Activated CD4-positive, alpha-beta memory T cell treated with anti-CD3 and anti-CD28 coated beads for 36 hours (primary cell): ENCODE data around the gene PDHB. TPM values are rescaled to one million over a fixed set of nuclear protein-coding genes. Genes with fewer than 3 reads are reported as not detected.

Experiments
- CTCF ChIA-PET: fragments of 350-600 bp; sonication (Branson Sonifier 250); formaldehyde crosslinking; loops from one replicate; lab custom pipeline; 2021; ENCODE audit warnings: antibody characterized with exemption, inconsistent platforms; lab: Charles Lee
- POLR2A ChIA-PET: fragments of 350-600 bp; sonication (Branson Sonifier 250); formaldehyde crosslinking; loops from one replicate; lab custom pipeline; 2021; ENCODE audit warnings: antibody characterized with exemption; lab: Charles Lee
- DNase-seq: peaks from one replicate; pipeline ENCODE4 v3.0.0-alpha.2; 2020
- H3K27ac Mint-ChIP-seq: one replicate; pipeline ENCODE4 v1.8.0; 2021; ENCODE audit warnings: mixed read lengths
- H3K27me3 Mint-ChIP-seq: one replicate; pipeline ENCODE4 v1.8.0; 2021; ENCODE audit warnings: mixed read lengths
- H3K36me3 Mint-ChIP-seq: one replicate; pipeline ENCODE4 v1.8.0; 2021; ENCODE audit warnings: mixed read lengths
- H3K4me1 Mint-ChIP-seq: one replicate; pipeline ENCODE4 v1.8.0; 2021; ENCODE audit warnings: low read depth, mixed read lengths
- H3K4me3 Mint-ChIP-seq: one replicate; pipeline ENCODE4 v1.8.0; 2021; ENCODE audit warnings: mild to moderate bottlenecking, mixed read lengths
- H3K9me3 Mint-ChIP-seq: one replicate; pipeline ENCODE4 v1.8.0; 2021; ENCODE audit warnings: mixed read lengths
- intact Hi-C: fragments of 100-400 bp; cut with micrococcal nuclease; formaldehyde crosslinking; loops from one replicate; pipeline ENCODE4 v1.15.1; 2023
- total RNA-seq, 2 experiments: library from RNA; stranded (reverse); gene quantifications; one replicate each; pipeline ENCODE4 v1.2.3, GENCODE V29; 2021

PDHB gene
- 10 to 100 TPM; 55.6 to 56.3 TPM for total RNA-seq

DNA sequence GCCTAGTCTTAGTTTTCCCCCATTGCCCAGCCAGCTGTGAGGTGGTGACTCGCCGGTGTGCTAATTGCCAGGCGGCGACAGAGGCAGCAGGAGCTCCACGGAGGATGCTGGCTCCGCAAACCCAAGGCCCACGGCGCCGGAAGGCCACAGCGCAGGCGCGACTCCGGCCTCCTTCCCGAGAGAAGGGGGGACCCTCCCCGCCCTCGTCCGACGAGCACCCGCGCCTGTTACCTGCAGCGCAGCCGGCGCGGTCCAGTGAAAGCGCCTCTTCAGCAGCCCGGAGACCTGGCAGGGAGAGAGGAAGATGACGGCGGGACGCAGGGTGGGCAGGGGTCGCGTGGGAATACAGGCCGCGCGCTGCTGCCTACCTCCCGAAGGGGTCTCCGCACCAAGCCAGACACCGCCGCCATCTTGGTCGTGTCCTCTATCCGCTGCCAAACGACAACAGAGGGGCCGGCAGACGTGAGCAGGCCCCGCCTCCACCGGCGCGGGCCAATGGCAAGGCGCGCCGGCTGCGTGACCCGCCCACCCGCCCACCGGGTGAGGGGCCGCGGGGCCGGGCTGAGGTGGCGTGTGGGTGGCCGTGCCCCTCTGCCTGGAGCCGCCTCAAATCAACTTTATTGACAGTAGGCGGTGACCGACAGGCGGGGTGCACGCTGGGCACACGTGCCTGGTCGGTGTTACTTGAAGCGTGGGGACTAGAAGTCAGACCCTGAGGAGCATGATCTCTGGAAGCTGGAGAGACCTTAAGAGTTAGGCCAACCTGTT is at the start of gene PDHB:
Gene PDHB, minus strand, starts transcription at position 433 of the 768 bp plus-strand sequence. Its CDS starts 23 bp downstream, at position 410.
- Mint-ChIP-seq H3K9me3 (no peaks in the 10 kb centered on the region), H3K27me3 (no peaks in the 10 kb centered on the region), H3K4me1 (peaks cover 24% of the 10 kb centered on the region), H3K27ac (peak within 1 kb of the TSS; percentile 91), H3K4me3 (peak within 1 kb of the TSS; percentile 92), H3K36me3 (peaks cover 19% of the 10 kb centered on the region)
- intact Hi-C loops = loop anchor here (1.0 to 5.0 kb wide), 7 partner anchors 30 to 676 kb away; partner anchors contain the start of genes PXK and SLMAP
- DNase-seq = peak; percentile 93
- POLR2A ChIA-PET = interaction anchor here (0.9 to 2.8 kb wide), 2 partner anchors 109 to 127 kb away, joined by 3 to 10 read pairs; partner anchors contain the start of genes HTD2 and RPP14
- CTCF ChIA-PET = interaction anchor here (0.7 to 3.2 kb wide), 8 partner anchors 18 to 127 kb away, joined by 3 to 21 read pairs (median 6); partner anchors contain the start of genes HTD2, KCTD6 and RPP14

DNA sequence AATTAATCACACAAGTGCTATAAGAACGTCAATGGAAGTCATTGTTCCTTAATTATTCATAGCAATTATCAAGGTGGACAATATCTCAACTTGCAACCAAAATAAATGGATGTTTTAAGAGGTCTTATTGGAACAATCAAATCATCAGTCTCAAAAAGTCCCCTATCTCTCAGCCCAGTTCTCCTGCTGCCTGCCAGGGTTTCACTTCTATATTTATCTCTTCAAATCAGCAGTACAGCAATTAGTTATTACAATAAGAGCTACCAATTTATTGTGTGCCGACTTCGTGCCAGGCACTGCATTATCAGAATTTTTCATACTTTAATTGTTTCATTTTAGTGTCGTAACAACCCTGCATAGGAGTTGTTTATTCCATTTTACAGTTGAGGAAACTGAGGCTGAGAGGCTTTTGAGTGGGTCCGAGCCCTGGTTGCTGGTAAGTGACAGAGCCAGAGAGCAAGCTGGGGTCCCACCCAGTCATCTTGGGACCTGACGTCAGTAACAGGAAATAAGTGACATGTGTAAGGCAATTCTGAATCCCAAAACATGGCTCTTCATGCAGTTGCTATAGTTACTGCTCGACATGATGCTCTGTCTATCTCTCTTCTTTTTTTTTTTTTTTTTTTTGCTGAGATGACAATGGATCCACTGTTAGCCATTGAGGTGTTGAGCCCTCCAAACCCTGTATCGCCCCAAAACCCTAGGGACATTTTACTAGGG is 49.4 kb upstream of the PDHB start:
- H3K27ac Mint-ChIP-seq = no peak overlapping the region
- intact Hi-C loops = loop anchor here (1.0 kb wide), 1 partner anchor 12 kb away; no protein-coding TSS in a partner anchor
- no peaks in the 10 kb centered on the region for H3K27me3 Mint-ChIP-seq
- H3K4me1 Mint-ChIP-seq = peaks cover 4% of the 10 kb centered on the region
- no peaks in the 10 kb centered on the region for H3K9me3 Mint-ChIP-seq
- ChIA-PET CTCF (interaction anchor here (1.2 to 2.7 kb wide), 3 partner anchors 8 to 264 kb away, joined by 4 to 7 read pairs (median 6); partner anchors contain the start of gene KCTD6), POLR2A (no interaction called here)
- no peak for DNase-seq
- H3K36me3 Mint-ChIP-seq = no peaks in the 10 kb centered on the region
- no peak overlapping the region for H3K4me3 Mint-ChIP-seq

DNA sequence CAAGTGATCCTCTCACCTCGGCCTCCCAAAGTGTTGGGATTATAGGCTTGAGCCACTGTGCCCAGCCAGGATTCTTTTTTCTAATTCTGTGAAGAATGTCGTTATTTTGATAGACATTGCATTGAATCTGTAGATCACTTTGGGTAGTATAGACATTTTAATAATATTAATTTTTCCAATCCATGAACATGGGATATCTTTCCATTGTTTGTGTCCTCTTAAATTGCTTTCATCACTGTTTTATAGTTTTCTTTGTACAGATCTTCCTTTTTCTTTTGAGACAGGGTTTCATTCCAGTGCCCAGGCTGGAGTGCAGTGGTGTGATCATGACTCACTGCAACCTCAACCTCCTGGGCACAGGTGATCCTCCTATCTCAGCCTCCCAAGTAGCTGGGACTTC is 46.7 kb upstream of the PDHB start:
- Mint-ChIP-seq H3K4me1 (peaks cover under 1% of the 10 kb centered on the region), H3K27me3 (no peaks in the 10 kb centered on the region), H3K4me3 (no peak overlapping the region), H3K36me3 (no peaks in the 10 kb centered on the region), H3K27ac (no peak overlapping the region), H3K9me3 (no peaks in the 10 kb centered on the region)
- intact Hi-C loops = no loop called here
- ChIA-PET POLR2A (no interaction called here), CTCF (no interaction called here)
- DNase-seq = no peak

DNA sequence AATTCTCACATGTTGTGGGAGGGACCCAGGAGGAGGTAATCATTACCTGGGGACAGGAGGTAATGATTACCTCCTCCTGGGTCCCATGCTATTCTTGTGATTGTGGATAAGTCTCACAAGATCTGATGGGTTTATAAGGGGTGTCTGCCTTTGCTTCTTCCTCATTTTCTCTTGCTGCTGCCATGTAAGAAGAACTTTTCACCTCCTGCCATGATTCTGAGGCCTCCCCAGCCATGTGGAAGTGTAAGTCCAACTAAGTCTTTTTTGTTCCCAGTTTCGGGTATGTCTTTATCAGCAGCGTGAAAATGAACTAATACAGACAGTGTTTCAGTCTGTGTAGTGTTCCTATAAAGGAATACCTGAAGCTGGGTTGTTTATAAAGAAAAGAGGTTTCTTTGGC is 45.1 kb upstream of the PDHB start:
- Mint-ChIP-seq H3K4me3 (no peak overlapping the region), H3K27ac (no peak overlapping the region), H3K36me3 (no peaks in the 10 kb centered on the region), H3K27me3 (no peaks in the 10 kb centered on the region), H3K9me3 (no peaks in the 10 kb centered on the region), H3K4me1 (peaks cover 15% of the 10 kb centered on the region)
- intact Hi-C loops = loop anchor here (10.0 kb wide), 1 partner anchor 976 kb away; no protein-coding TSS in a partner anchor
- no peak for DNase-seq
- CTCF ChIA-PET = no interaction called here
- POLR2A ChIA-PET = no interaction called here

DNA sequence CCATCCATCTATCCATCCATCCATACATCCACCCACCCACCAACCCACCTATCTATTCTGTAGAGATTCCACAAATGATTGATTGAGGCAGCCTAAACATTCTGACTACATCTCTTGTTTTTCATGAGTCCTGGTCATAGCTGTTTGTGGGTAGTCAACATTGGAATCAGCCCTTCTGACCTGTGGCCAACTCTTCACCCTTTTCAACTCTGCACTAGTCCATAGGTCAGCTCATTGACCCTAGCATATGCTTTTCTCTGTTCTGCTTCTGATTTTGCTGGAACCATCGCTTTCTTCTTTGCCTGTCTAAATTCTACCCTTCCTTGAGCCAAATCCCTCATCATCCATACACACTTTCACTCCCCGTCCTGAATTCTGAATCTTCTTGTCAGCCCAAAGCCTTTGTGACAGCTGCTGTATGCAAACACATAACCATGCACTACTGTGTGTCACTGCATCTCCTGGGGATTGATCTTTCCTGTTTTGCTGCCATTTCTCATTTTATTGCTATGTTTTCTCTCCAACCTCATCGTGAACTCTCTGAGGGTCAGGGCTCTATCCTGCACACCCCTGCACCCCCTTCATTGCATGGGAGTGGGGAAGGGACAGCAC is 41.4 kb upstream of the PDHB start:
- Mint-ChIP-seq H3K27ac (no peak overlapping the region), H3K9me3 (no peaks in the 10 kb centered on the region), H3K36me3 (no peaks in the 10 kb centered on the region), H3K4me1 (peaks cover 34% of the 10 kb centered on the region), H3K4me3 (no peak overlapping the region), H3K27me3 (no peaks in the 10 kb centered on the region)
- ChIA-PET POLR2A (no interaction called here), CTCF (interaction anchor here (1.3 to 4.2 kb wide), 2 partner anchors 11 to 54 kb away, joined by 3 to 17 read pairs; no protein-coding TSS in a partner anchor)
- intact Hi-C loops = loop anchor here (10.0 kb wide), 1 partner anchor 980 kb away; no protein-coding TSS in a partner anchor
- DNase-seq = no peak

DNA sequence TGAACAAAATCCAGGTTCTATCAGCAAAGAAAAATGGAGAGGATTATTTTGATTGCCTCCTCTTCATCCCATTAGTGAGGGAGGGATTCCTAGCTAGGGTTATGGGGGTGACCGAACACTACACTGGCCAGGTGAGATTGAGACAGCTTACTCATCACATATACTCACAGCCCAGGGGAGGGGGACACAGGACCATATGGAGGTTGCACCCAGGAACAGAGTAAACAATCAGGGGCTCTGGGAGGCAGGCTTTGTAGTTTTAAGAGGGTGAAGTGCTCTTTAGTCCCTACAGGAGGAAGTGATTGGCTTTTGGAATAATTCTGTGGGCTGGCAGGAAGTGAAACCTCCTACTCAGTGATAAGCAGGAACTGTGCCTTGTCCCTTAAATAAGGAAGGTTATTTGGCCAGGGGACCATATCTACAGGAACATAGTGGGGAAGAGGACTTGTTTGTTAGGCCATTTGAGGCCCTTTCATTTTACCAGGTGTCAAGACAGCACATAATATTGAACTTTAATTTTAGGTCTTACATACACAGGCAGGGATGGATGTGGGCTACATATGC is 40.8 kb upstream of the PDHB start:
- intact Hi-C loops = loop anchor here (10.0 kb wide), 1 partner anchor 980 kb away; no protein-coding TSS in a partner anchor
- Mint-ChIP-seq H3K27me3 (no peaks in the 10 kb centered on the region), H3K27ac (no peak overlapping the region), H3K4me1 (peaks cover 34% of the 10 kb centered on the region), H3K4me3 (no peak overlapping the region), H3K36me3 (no peaks in the 10 kb centered on the region), H3K9me3 (no peaks in the 10 kb centered on the region)
- POLR2A ChIA-PET = no interaction called here
- no peak for DNase-seq
- CTCF ChIA-PET = interaction anchor here (0.6 to 4.2 kb wide), 4 partner anchors 10 to 245 kb away, joined by 3 to 17 read pairs (median 7); partner anchors contain the start of gene KCTD6

DNA sequence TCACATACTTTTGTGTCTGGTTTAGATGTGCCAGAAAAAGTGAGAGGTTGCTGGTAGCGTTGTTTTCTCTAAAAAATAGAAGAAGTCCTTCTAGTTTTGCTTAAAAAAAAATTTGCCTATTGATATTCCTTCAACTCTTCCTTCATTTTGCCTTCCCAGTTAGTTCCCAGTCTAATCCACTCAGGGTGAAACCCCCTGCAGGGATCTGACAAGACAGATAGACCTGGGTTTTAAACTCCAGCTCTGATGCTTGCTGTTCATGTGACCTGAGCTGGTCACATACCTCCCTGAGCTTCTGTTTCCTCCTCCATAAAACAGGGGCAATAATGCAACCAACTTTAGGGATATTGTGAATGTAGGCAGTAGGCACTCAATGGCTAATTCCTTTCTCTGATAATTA is 39.6 kb upstream of the PDHB start:
- no peak for DNase-seq
- Mint-ChIP-seq H3K27ac (no peak overlapping the region), H3K27me3 (no peaks in the 10 kb centered on the region), H3K4me1 (peaks cover 34% of the 10 kb centered on the region), H3K4me3 (no peak overlapping the region), H3K36me3 (no peaks in the 10 kb centered on the region), H3K9me3 (no peaks in the 10 kb centered on the region)
- intact Hi-C loops = loop anchor here (10.0 kb wide), 1 partner anchor 982 kb away; no protein-coding TSS in a partner anchor
- CTCF ChIA-PET = interaction anchor here (0.6 to 4.2 kb wide), 3 partner anchors 9 to 773 kb away, joined by 4 to 17 read pairs (median 11); partner anchors contain the start of gene KCTD6
- POLR2A ChIA-PET = interaction anchor here (0.5 to 1.1 kb wide), 3 partner anchors 18 to 151 kb away, joined by 3 to 7 read pairs (median 3); partner anchors contain the start of gene KCTD6

DNA sequence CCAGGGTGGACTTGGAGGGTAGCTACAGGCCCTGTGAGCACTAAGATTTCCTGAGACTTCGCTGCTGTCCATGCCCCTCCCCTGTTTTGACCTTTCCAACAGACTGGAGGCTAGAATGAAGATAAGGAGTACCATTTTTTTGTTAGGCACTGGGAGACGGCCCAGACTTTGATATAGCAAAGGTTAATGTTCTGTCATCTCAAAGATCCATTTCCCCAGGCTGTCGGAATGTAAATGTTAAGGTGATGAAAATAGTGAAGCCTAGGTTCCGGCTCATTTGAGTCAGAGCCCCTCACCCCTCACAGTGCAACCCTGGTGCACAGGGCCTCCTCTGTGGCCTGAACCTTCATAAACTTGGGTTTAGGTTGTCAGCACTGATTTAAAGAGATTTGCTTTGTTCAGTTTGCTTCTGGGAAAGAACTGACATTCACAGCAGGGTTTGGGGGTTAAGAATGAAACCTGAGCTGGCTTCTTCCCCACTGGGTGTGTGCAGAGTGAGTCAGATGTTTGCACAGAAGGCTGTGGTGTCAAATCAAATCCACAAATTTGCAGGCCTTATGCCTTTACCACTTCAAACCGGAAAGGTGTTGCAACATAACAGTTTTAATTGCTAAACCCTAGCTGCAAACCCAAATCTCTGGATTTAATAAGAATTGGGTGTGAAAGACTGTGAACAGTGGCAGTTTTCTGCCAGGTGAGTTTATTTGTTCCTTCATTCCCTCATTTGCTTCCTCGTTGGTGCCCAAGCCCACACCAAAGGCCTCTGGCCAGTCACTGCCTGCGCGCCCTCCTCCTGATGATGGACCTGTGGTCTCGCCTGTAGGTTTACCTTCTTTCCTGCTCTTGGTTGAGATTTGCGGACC is 37.6 kb upstream of the PDHB start:
- CTCF ChIA-PET = interaction anchor here (0.6 to 4.2 kb wide), 9 partner anchors 7 to 165 kb away, joined by 3 to 18 read pairs (median 4); partner anchors contain the start of genes HTD2, KCTD6 and RPP14
- DNase-seq = peak; percentile 80
- Mint-ChIP-seq H3K4me1 (peaks cover 34% of the 10 kb centered on the region), H3K36me3 (no peaks in the 10 kb centered on the region), H3K27ac (peak overlapping the region; percentile 86), H3K4me3 (no peak overlapping the region), H3K9me3 (no peaks in the 10 kb centered on the region), H3K27me3 (no peaks in the 10 kb centered on the region)
- POLR2A ChIA-PET = interaction anchor here (0.6 to 1.3 kb wide), 3 partner anchors 20 to 779 kb away, joined by 3 to 4 read pairs (median 3); partner anchors contain the start of gene KCTD6
- intact Hi-C loops = loop anchor here (1.0 to 10.0 kb wide), 6 partner anchors 8 to 984 kb away; no protein-coding TSS in a partner anchor

DNA sequence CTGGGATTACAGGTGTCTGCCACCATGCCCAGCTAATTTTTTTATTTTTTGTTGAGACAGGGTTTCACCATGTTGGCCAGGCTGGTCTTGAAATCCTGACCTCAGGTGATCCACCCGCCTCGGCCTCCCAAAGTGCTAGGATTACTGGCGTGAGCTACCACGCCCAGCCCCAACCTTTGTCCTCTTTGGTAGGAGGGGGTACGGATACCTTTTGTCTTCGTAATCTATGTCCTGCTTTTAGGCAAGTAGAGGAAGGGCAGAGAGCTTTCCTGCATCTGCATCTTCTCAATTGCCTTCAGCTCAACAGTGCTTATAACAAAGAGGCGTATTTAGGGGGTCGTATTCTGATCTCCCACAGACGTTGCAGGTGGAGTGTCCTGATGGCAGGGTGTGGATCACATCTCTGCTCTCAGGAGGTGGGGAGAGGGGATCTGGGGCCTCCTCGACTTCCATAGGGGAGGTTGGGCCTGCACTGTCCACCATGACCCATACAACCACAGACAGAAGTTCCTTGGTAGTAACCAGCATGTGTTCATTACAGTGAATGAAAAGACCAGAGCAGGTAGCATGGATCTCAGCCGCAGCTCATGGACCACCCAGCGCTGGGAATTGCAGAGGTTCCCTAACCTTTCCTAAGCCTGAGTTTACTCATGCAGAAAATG is 36.9 kb upstream of the PDHB start:
- Mint-ChIP-seq H3K27ac (peak overlapping the region; percentile 86), H3K27me3 (no peaks in the 10 kb centered on the region), H3K4me1 (peaks cover 34% of the 10 kb centered on the region), H3K9me3 (no peaks in the 10 kb centered on the region), H3K4me3 (no peak overlapping the region), H3K36me3 (no peaks in the 10 kb centered on the region)
- intact Hi-C loops = loop anchor here (1.0 to 10.0 kb wide), 6 partner anchors 7 to 984 kb away; no protein-coding TSS in a partner anchor
- no peak for DNase-seq
- CTCF ChIA-PET = interaction anchor here (0.6 to 2.4 kb wide), 5 partner anchors 21 to 1580 kb away, joined by 3 to 18 read pairs (median 4); partner anchors contain the start of genes HTD2, KCTD6 and RPP14
- POLR2A ChIA-PET = interaction anchor here (1.0 kb wide), 1 partner anchor 163 kb away, joined by 3 read pairs; no protein-coding TSS in a partner anchor

DNA sequence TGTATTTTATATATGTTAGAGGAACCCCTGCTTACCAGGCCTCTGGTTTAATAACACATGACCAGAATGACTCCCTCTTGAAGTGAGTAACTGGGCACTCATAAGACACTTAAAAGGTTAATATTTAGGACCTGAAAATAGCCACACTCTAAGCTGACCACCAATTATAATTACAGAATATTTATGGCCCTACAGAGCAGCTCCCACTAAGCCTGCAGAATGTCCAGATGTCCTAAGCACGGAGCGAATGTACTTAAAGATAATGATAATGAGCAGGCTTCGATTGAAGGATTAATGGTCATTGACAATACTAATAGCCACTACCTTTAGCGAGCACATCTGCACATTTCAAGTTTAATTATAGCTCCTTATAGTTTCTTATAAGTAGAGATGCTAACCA is 35.5 kb upstream of the PDHB start:
- Mint-ChIP-seq H3K36me3 (no peaks in the 10 kb centered on the region), H3K4me3 (no peak overlapping the region), H3K9me3 (no peaks in the 10 kb centered on the region), H3K27me3 (no peaks in the 10 kb centered on the region), H3K4me1 (peaks cover 31% of the 10 kb centered on the region), H3K27ac (no peak overlapping the region)
- DNase-seq = no peak
- ChIA-PET CTCF (interaction anchor here (0.8 to 1.2 kb wide), 2 partner anchors 23 to 63 kb away, joined by 3 to 4 read pairs; partner anchors contain the start of gene KCTD6), POLR2A (interaction anchor here (0.7 kb wide), 1 partner anchor 562 kb away, joined by 5 read pairs; no protein-coding TSS in a partner anchor)
- intact Hi-C loops = no loop called here
